ENCODE data around the gene TYW1B. TPM values are rescaled to one million over a fixed set of nuclear protein-coding genes. Genes with fewer than 3 reads are reported as not detected.
"Not testable (repeated sequence)": the region's sequence is repeated elsewhere in the genome, so short reads cannot be mapped to it uniquely, and the experiment has no call there.

TYW1B gene
- total and polyA plus RNA-seq, 4 experiments from 2014 or later = 0.30 to 8.4 (median 5.0) TPM

- Mint-ChIP-seq H3K9me3 (peaks cover 0 to 2% (median 0%) of the 10 kb centered on the region in 8 donors), H3K36me3 (peaks cover 53 to 64% of the 10 kb centered on the region in 2 donors), H3K4me3 (no peak overlapping the region), H3K4me1 (peaks cover 0 to 4% (median 0%) of the 10 kb centered on the region in 4 donors), H3K27ac (no peak overlapping the region), H3K27me3 (no peaks in the 10 kb centered on the region)
- Histone ChIP-seq H3K4me1 (ENCODE audit: insufficient read depth, low read length) (no peaks in the 10 kb centered on the region), H3K9me3 (ENCODE audit: control insufficient read depth in 1 of 2, low read length in 2 of 2) (no peaks in the 10 kb centered on the region), H3K4me3 (ENCODE audit: low read length in 2 of 2) (no peak overlapping the region), H3K36me3 (ENCODE audit: insufficient read depth, low read length) (peaks cover 8% of the 10 kb centered on the region), H3K27ac (ENCODE audit: low read depth, low read length) (no peak overlapping the region), H3K27me3 (ENCODE audit: insufficient read depth, low read length) (no peaks in the 10 kb centered on the region)
- DNase-seq = no peak
- intact Hi-C loops (cut with micrococcal nuclease) = no loop called here
- CTCF ChIA-PET (ENCODE audit: partially characterized antibody) = no interaction called here
- POLR2A ChIA-PET (ENCODE audit: partially characterized antibody) = no interaction called here
Observed at GRCh38 chr7:72710983-72711382, 117.0 kb downstream of the TYW1B start.

GRCh38 chr7:72709909-72710308 is 118.1 kb downstream of the TYW1B start:
- no peaks in the 10 kb centered on the region for H3K27me3 Mint-ChIP-seq
- peaks cover 0 to 2% (median 0%) of the 10 kb centered on the region in 8 donors for H3K9me3 Mint-ChIP-seq
- Histone ChIP-seq H3K27ac (ENCODE audit: low read depth, low read length) (no peak overlapping the region), H3K4me3 (ENCODE audit: low read length in 2 of 2) (no peak overlapping the region), H3K36me3 (ENCODE audit: insufficient read depth, low read length) (peaks cover 8% of the 10 kb centered on the region), H3K27me3 (ENCODE audit: insufficient read depth, low read length) (no peaks in the 10 kb centered on the region), H3K4me1 (ENCODE audit: insufficient read depth, low read length) (no peaks in the 10 kb centered on the region), H3K9me3 (ENCODE audit: control insufficient read depth in 1 of 2, low read length in 2 of 2) (no peaks in the 10 kb centered on the region)
- POLR2A ChIA-PET (ENCODE audit: partially characterized antibody) = no interaction called here
- no peak overlapping the region for H3K27ac Mint-ChIP-seq
- intact Hi-C loops (cut with micrococcal nuclease) = no loop called here
- H3K36me3 Mint-ChIP-seq = peaks cover 54 to 69% of the 10 kb centered on the region in 2 donors
- CTCF ChIA-PET (ENCODE audit: partially characterized antibody) = no interaction called here
- DNase-seq = no peak
- H3K4me1 Mint-ChIP-seq = peaks cover 0 to 4% (median 0%) of the 10 kb centered on the region in 4 donors
- H3K4me3 Mint-ChIP-seq = no peak overlapping the region

- H3K9me3 Mint-ChIP-seq; H3K9me3 ChIP-seq (ENCODE audit: control insufficient read depth in 1 of 2, low read length in 2 of 2); H3K4me3 Mint-ChIP-seq; H3K27me3 ChIP-seq (ENCODE audit: insufficient read depth, low read length); H3K36me3 ChIP-seq (ENCODE audit: insufficient read depth, low read length); H3K27ac Mint-ChIP-seq; H3K4me3 ChIP-seq (ENCODE audit: low read length in 2 of 2); intact Hi-C loops (cut with micrococcal nuclease); H3K27me3 Mint-ChIP-seq; DNase-seq; POLR2A ChIA-PET (ENCODE audit: partially characterized antibody); H3K4me1 ChIP-seq (ENCODE audit: insufficient read depth, low read length); CTCF ChIA-PET (ENCODE audit: partially characterized antibody); H3K4me1 Mint-ChIP-seq; H3K27ac ChIP-seq (ENCODE audit: low read depth, low read length): not testable (repeated sequence)
- H3K36me3 Mint-ChIP-seq = peaks cover 55 to 67% of the 10 kb centered on the region in 2 donors
Observed at GRCh38 chr7:72708371-72709050, 119.5 kb downstream of the TYW1B start.

- Mint-ChIP-seq H3K36me3 (peaks cover 46 to 54% of the 10 kb centered on the region in 2 donors), H3K4me3 (no peak overlapping the region)
Observed at GRCh38 chr7:72706521-72706920, 121.5 kb downstream of the TYW1B start.

GRCh38 chr7:72705693-72706092 is 122.3 kb downstream of the TYW1B start:
- intact Hi-C loops (cut with micrococcal nuclease); H3K9me3 Mint-ChIP-seq; CTCF ChIA-PET (ENCODE audit: partially characterized antibody); H3K27me3 Mint-ChIP-seq; H3K4me3 ChIP-seq (ENCODE audit: low read length in 2 of 2); H3K9me3 ChIP-seq (ENCODE audit: control insufficient read depth in 1 of 2, low read length in 2 of 2); H3K27ac ChIP-seq (ENCODE audit: low read depth, low read length); H3K4me1 Mint-ChIP-seq; DNase-seq; H3K4me1 ChIP-seq (ENCODE audit: insufficient read depth, low read length); H3K36me3 ChIP-seq (ENCODE audit: insufficient read depth, low read length); POLR2A ChIA-PET (ENCODE audit: partially characterized antibody); H3K27ac Mint-ChIP-seq; H3K4me3 Mint-ChIP-seq; H3K27me3 ChIP-seq (ENCODE audit: insufficient read depth, low read length): not testable (repeated sequence)
- H3K36me3 Mint-ChIP-seq = peaks cover 42 to 51% of the 10 kb centered on the region in 2 donors

More at GRCh38 chr7:72706521-72706920, 121.5 kb downstream of the TYW1B start:
- ChIA-PET POLR2A (ENCODE audit: partially characterized antibody) (no interaction called here), CTCF (ENCODE audit: partially characterized antibody) (no interaction called here)
- H3K9me3 Mint-ChIP-seq = peaks cover 0 to 2% (median 0%) of the 10 kb centered on the region in 8 donors
- no peak overlapping the region for H3K27ac Mint-ChIP-seq
- intact Hi-C loops (cut with micrococcal nuclease) = no loop called here
- H3K4me1 ChIP-seq (ENCODE audit: insufficient read depth, low read length) = no peaks in the 10 kb centered on the region
- no peak for DNase-seq
- H3K27me3 Mint-ChIP-seq = no peaks in the 10 kb centered on the region
- H3K4me1 Mint-ChIP-seq = peaks cover 0 to 4% (median 0%) of the 10 kb centered on the region in 4 donors
- H3K27ac ChIP-seq (ENCODE audit: low read depth, low read length) = no peak overlapping the region
- peaks cover 8% of the 10 kb centered on the region for H3K36me3 ChIP-seq (ENCODE audit: insufficient read depth, low read length)
- no peaks in the 10 kb centered on the region for H3K9me3 ChIP-seq (ENCODE audit: control insufficient read depth in 1 of 2, low read length in 2 of 2)
- H3K27me3 ChIP-seq (ENCODE audit: insufficient read depth, low read length) = no peaks in the 10 kb centered on the region
- H3K4me3 ChIP-seq (ENCODE audit: low read length in 2 of 2) = no peak overlapping the region

- Mint-ChIP-seq H3K27ac (no peak overlapping the region), H3K27me3 (no peaks in the 10 kb centered on the region), H3K36me3 (peaks cover 36 to 43% of the 10 kb centered on the region in 2 donors), H3K4me3 (no peak overlapping the region), H3K9me3 (peaks cover 0 to 2% (median 0%) of the 10 kb centered on the region in 8 donors), H3K4me1 (peaks cover 0 to 4% (median 0%) of the 10 kb centered on the region in 4 donors)
- peaks cover 4% of the 10 kb centered on the region for H3K36me3 ChIP-seq (ENCODE audit: insufficient read depth, low read length)
- ChIA-PET CTCF (ENCODE audit: partially characterized antibody) (no interaction called here), POLR2A (ENCODE audit: partially characterized antibody) (no interaction called here)
- no peaks in the 10 kb centered on the region for H3K4me1 ChIP-seq (ENCODE audit: insufficient read depth, low read length)
- H3K9me3 ChIP-seq (ENCODE audit: control insufficient read depth in 1 of 2, low read length in 2 of 2) = no peaks in the 10 kb centered on the region
- DNase-seq = no peak
- no peaks in the 10 kb centered on the region for H3K27me3 ChIP-seq (ENCODE audit: insufficient read depth, low read length)
- H3K4me3 ChIP-seq (ENCODE audit: low read length in 2 of 2) = no peak overlapping the region
- intact Hi-C loops (cut with micrococcal nuclease) = no loop called here
- H3K27ac ChIP-seq (ENCODE audit: low read depth, low read length) = no peak overlapping the region
Observed at GRCh38 chr7:72704894-72705293, 123.1 kb downstream of the TYW1B start.

GRCh38 chr7:72700548-72700947 is 127.5 kb downstream of the TYW1B start:
- intact Hi-C loops (cut with micrococcal nuclease); H3K27ac ChIP-seq (ENCODE audit: low read depth, low read length); H3K9me3 ChIP-seq (ENCODE audit: control insufficient read depth in 1 of 2, low read length in 2 of 2); H3K27me3 Mint-ChIP-seq; H3K4me1 Mint-ChIP-seq; H3K4me3 Mint-ChIP-seq; H3K4me1 ChIP-seq (ENCODE audit: insufficient read depth, low read length); H3K9me3 Mint-ChIP-seq; H3K36me3 ChIP-seq (ENCODE audit: insufficient read depth, low read length); H3K27ac Mint-ChIP-seq; H3K4me3 ChIP-seq (ENCODE audit: low read length in 2 of 2); POLR2A ChIA-PET (ENCODE audit: partially characterized antibody); DNase-seq; CTCF ChIA-PET (ENCODE audit: partially characterized antibody); H3K27me3 ChIP-seq (ENCODE audit: insufficient read depth, low read length): not testable (repeated sequence)
- H3K36me3 Mint-ChIP-seq = peaks cover 12 to 15% of the 10 kb centered on the region in 2 donors
